Suppressor macrophage treated with lipopolysaccharide for 1 hour (primary cell): ENCODE data around the gene RASIP1.
"Not testable (repeated sequence)": the region's sequence is repeated elsewhere in the genome, so short reads cannot be mapped to it uniquely, and the experiment has no call there.

Experiments used
- DNase-seq, 3 donors: peaks; one replicate each; pipeline ENCODE4 v3.0.0-alpha.2; 2020 to 2022

The RASIP1 gene, protein sequence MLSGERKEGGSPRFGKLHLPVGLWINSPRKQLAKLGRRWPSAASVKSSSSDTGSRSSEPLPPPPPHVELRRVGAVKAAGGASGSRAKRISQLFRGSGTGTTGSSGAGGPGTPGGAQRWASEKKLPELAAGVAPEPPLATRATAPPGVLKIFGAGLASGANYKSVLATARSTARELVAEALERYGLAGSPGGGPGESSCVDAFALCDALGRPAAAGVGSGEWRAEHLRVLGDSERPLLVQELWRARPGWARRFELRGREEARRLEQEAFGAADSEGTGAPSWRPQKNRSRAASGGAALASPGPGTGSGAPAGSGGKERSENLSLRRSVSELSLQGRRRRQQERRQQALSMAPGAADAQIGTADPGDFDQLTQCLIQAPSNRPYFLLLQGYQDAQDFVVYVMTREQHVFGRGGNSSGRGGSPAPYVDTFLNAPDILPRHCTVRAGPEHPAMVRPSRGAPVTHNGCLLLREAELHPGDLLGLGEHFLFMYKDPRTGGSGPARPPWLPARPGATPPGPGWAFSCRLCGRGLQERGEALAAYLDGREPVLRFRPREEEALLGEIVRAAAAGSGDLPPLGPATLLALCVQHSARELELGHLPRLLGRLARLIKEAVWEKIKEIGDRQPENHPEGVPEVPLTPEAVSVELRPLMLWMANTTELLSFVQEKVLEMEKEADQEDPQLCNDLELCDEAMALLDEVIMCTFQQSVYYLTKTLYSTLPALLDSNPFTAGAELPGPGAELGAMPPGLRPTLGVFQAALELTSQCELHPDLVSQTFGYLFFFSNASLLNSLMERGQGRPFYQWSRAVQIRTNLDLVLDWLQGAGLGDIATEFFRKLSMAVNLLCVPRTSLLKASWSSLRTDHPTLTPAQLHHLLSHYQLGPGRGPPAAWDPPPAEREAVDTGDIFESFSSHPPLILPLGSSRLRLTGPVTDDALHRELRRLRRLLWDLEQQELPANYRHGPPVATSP

DNA sequence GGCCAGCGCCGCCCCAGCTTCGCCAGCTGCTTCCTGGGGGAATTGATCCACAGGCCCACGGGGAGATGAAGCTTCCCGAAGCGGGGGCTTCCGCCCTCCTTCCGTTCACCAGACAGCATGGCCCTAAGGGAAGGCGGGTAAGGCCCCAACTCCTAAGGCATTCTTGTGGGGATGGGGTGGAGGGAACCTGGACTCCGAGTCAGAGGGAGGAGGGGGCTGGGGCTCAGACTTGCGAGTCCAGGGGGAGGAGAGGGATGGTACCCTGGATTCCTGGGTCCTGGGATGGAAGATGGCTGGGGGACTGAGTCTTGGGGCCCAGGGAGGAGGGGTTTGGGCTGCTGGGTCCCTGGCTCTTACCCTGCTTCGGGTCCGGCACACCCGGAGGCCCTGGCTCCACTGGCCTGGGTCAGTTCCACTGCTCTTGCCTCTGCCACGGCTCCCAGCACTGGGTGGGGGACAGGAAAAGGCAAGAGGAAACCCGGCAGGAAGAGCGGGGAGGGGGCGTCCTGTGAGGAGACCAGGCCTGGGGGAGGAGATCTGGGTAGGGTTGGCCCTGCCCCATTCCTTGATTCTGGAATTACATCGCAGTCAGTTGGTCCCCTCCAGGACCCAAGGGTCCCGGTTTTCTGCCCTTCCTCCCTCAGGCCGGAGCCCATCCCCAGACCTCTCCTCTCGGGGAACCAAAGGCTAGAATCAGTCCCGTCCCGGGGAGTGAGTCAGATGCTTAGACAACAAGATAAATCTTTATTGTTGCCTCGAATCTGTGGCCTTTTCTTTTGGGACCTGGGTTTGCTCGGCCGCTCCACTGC, at the start of gene RASIP1:
TSS of gene RASIP1 (minus strand) at position 447 of the 809 bp plus-strand sequence. CDS start at position 119, 328 bp downstream.
- DNase-seq: no peak

DNA sequence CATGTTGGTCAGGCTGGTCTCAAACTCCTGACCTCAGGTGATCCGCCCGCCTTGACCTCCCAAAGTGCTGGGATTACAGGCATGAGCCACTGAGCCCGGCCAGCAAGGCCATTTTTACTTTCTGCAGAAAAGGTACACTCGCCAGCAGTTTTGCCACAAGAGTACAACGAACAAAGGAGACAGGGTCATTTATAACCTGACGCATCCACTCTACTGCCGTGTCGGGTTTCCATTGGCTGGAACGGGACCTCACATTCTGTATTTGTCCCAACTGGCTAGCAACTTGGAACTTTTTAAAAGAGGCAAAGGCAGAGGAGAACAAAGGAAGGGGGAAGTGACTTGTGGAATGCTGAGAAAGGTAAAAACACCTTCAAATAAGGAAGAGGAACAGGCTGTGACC, 46.9 kb upstream of the RASIP1 start:
- not testable (repeated sequence) for DNase-seq

DNA sequence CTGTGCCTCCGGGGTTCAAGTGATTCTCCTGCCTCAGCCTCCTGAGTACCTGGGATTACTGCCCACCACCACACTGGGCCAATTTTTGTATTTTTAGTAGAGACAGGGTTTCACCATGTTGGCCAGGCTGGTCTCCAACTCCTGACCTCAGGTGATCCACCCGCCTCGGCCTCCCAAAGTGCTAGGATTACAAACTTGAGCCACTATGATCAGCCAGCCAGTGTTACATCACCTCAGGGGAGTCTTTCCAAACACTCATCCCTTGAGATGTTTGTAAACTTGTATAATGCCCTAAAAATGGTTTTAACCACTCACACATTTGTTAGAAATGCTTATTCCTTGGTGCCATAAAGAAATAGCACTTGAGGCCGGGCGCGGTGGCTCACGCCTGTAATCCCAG, 46.0 kb upstream of the RASIP1 start:
- DNase-seq: not testable (repeated sequence)

DNA sequence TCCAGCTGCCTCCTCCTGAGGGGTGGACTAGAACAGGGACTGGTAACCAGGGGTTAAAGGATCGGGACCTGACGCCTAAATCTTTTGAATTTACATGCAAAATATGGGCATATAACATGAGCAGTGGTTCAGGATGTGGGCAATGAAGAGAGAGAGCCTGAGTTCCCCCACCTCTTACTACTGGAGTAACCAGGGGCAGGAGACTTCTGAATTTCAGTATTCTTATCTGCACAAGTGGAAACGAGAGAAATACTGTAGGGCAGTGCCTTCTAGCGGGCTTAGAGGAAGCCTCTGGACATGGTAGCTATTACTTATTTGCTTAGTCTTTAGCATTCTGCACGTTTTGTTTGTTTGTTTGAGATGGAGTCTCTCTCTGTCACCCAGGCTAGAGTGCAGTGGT, 44.1 kb upstream of the RASIP1 start:
- no peak for DNase-seq

DNA sequence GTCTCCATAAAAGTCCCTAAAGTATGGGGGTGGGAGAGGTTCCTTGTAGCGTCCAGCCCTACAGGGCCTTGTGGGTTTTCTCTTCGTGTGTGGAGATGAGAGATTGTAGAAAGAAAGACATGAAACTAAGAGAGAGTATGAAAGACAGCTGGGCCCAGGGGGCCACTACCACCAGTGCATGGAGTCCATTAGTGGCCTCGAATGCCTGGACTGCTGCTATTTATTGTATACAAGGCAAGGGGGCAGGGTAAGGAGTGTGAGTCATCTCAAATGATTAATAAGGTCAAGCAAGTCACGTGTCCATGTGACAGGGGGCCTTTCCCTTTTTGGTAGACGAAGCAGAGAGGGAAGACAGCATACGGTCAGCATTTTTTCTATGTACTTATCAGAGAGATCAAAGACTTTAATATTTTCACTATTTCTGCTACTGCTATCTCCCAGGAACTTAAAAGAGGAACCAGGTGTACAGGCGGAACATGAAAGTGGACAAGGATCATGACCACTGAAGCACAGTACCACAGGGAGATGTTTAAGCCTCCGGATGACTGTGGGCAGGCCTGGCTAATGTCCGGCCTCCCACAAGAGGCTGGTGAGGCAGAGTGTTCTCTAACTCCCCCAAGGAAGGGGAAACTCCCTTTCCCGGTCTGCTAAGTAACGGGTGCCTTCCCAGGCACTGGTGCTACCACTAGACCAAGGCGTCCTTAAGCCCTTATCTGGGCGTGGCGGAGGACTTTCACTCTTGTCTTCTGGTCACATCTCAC, 40.4 kb upstream of the RASIP1 start:
- peak; percentile 90 to 92 (median 91) for DNase-seq

DNA sequence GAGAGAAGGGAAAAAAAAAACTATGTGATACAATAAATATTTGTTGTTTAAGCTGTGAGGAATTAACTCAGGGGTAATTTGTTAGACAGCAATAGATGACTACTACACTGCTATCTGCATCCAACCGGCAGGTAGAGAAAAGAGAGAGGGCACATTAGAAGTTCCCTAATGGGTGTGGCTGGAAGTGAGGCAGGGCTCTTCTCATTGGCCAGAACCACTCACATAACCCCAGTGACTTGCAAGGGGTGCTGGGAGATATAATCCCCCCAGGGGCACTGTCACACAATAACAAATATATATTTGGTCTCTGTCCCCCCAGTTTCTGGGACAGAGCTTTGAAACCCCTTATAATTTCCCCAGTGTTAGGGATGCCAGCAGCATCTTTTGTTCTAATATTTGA, 39.2 kb upstream of the RASIP1 start:
- DNase-seq: no peak

DNA sequence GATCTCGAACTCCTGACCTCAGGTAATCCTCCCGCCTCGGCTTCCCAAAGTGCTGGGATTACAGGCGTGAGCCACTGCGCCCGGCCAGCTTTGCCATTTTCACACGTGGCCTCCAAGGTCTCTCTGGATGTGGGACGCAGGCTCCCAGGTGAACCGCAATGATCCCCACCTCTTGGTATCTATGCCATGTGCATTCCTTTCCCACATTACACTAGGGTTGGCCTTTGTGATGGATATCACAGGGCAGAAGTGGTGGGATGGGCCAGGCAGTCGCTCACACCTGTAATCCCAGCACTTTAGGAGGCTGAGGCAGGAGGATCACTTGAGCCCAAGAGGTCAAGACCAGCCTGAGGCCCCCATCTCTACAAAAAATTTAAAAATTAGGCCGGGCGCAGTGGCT, 37.3 kb upstream of the RASIP1 start:
- no peak for DNase-seq

DNA sequence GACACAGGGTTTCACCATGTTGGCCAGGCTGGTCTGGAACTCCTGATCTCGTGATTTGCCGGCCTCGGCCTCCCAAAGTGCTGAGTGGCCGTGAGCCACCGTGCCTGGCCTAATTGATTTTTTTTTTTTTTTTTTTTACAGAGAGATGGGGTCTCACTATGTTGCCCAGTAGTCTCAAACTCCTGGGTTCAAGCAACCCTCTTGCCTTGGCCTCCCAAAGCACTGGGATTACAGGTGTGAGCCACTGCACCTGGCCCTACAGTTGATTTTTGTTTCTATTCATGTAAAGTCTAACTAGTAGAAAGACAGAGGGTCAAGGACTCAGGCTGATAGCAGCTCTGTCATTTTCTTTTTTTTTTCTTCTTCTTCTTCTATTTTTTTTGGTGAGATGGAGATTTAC, 36.7 kb upstream of the RASIP1 start:
- DNase-seq: no peak

DNA sequence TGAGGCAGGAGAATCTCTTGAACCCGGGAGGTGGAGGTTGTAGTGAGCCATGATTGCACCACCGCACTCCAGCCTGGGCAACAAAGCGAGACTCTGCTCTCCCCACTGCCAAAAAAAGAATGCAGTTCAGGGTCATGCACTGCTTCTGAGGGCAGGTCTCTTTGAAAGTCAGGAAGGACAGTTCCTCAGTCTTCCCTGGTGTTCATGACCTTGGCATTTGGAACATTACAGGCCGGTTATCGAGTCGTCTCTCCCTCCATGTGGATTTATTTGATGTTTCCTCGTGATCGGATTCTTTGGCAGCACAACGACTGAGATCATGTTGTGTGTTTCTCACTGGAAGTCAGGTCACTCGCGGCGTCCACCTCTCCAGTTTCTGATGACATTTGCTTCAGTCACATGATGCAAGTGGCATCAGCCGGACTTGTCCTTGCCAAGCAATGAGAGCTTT, 32.1 kb upstream of the RASIP1 start:
- no peak for DNase-seq

DNA sequence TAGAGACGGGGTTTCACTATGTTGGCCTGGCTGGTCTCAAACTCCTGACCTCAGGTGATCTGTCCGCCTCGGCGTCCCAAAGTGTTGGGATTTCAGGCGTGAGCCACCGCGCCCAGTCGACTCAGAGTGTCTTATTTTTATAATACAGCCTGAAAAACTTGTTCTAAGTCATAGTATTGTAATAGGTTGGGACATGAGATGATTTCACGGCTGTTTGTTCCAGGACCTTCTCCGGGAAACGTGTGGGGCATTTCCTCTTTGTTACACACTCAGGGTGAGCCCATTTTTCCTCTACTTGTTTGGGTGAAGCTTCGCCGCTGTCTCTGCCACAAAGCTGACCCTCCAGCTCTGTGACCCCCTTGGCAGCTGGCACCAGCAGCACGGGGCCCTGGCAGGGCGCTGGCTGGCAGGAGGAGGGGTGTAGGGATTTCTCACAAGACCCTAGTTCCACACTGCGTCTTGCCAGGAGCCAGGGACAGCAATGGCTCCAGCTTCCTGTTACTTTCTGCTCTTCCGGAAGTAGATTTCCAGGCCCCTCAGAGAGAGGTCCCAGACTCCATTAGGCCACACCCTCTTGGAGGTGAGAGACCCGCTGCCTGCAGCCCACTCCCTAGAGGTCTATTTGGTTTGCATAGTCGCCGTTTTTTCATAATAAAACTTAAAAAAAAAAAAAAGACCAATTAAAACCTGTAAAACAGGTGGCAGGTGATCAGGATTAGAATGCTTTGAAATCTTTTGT, 30.5 kb upstream of the RASIP1 start:
- DNase-seq: no peak

DNA sequence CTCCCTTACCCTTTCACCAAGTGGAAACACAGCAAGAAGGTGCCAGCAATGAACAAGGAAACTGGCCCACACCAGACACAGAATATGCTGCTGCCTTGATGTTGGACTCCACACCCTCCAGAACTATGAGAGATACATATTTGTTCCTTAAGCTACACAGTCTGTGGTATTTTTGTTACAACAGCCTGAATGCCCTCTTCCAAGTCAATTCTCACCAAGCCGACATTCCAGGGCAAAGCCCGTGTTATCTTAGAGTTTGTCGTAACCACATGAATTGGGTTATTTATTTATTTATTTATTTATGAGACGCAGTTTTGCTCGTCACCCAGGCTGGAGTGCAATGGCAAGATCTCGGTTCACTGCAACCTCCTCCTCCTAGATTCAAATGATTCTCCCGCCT, 29.9 kb upstream of the RASIP1 start:
- DNase-seq: no peak

DNA sequence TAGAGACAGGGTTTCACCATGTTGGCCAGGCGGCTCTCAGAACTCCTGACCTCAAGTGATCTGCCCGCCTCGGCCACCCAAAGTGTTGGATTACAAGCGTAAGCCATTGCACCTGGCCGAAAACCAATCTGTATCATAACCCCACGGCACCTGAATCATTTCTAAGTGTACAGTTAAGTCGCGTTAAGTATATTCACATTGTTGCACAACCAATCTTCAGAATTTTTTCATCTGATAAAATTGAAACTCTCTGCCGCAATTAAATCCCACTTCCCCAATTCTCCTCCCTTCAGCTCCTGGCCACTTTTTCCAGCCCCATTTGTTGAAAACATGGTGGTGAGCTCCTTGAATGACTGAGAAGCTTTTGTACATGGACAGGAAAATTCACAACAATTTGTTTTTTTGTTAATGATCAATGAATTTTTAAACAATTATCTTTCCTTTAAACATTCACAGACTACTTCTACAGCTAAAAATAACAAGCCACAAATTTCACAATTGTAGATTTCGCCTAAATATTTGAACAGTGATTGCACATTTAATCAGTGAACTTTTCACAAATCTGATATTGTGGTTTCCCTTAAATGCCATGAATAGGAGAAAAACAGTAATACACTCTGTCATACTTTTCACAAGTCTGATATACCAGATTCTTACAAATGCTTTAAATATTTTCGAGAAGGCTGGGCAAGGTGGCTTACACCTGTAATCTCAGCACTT, 28.7 kb upstream of the RASIP1 start:
- peak; percentile 31 to 55 (median 54) for DNase-seq

DNA sequence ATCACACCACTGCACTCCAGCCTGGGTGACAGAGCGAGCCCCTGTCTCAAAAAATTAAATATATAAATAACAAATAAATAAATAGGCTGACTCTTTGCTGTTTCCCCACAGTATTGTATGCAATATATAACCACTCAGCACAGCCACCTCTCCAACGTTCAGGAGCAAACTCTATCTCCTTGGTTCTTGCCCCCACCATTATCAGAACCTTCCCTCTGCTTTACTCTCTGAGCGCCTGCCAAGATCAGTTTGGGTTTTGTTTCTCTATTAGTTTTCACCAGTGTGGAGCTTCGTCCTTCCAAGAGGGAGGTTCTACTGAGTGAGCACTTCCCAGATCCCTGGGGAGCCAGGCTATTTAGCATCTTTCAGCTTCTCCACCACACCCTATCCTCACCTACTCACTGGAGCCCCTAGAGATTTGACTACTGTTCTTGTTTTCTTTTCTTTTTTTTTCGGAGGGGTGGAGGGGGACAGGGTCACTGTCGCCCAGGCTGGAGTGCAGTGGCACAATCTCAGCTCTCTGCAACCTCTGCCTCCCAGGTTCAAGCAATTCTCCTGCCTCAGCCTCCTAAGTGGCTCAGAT, 27.9 kb upstream of the RASIP1 start:
- not testable (repeated sequence) for DNase-seq

DNA sequence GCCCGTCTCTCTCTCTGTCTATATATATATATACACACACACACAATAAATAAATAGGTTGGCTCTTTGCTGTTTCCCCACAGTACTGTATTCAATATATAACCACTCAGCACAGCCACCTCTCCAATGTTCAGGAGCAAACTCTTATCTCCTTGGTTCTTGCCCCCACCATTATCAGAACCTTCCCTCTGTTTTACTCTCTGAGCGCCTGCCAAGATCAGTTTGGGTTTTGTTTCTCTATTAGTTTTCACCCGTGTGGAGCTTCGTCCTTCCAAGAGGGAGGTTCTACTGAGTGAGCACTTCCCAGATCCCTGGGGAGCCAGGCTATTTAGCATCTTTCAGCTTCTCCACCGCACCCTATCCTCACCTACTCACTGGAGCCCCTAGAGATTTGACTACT, 25.4 kb upstream of the RASIP1 start:
- not testable (repeated sequence) for DNase-seq

DNA sequence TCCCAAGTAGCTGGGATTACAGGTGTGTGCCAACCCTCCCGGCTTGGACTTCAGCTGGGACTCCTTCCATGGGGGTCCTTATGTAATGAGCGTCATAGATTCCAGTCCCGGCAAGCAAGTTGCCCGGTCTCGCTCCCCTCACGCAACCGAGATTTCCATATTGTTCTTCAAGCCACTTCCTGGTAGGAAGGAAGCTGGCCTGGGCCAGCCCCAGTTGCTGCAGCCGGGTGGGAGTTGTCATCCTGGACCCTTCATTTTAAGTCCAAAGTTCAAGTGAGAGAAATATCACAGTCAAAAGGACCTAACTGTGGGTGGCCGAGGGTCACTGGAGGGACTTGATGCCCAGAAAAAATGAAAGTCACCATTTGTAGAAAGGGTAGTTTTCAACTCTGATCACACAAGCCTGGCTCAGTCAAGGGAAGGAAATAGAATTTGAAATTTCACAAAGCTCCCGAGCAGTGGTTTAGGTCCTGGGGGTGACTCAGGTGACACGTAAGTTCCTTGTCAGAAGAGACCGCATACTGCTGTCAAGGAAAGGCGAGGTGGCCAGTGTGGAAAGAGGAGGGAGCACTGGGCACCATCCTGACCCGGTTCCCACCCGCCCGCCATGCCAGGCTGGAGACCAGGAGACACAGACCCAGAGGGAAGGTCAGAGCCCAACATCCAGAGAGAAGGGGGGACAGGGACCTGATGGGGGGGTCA, 20.2 kb upstream of the RASIP1 start:
- peak; percentile 19 to 54 (median 44) for DNase-seq

DNA sequence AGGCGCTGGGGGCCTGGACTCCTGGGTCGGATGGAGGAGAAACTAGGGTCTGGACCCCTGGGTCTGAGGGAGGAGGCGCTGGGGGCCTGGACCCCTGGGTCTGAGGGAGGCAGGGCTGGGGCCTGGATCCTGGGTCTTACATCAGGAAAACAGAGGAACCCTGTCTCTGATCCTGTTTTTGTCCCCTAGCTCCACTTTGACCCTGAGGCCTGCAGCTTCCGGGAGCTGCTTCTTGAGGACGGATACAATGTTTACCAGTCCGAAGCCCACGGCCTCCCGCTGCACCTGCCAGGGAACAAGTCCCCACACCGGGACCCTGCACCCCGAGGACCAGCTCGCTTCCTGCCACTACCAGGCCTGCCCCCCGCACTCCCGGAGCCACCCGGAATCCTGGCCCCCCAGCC, 17.3 kb upstream of the RASIP1 start:
- no peak for DNase-seq

DNA sequence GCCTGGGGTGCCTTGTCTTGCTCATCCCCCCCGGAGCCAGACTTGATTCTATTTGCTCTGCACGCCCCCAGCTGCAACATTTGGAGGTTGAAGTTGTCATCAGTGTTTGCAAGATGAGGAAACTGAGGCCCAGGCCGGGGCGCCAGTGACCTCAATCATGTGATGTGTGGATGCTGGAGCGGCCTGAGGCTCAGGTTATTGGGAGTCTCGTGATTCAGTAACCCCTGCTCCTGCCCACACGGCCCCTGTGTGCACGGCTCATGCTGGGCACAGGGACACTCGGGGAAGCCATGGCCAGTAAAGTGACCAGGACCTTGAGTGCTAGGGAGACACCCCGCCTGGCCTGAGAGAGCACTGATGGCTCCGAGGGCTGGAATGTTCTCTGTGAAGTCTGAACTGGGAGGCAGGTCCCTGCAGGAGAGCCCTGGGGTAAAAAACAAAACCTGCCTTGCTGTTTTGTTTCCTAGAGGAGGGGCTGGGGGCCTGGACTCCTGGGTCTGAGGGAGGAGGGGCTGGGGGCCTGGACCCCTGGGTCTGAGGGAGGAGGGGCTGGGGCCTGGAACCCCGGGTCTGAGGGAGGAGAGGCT, 16.8 kb upstream of the RASIP1 start:
- no peak for DNase-seq

DNA sequence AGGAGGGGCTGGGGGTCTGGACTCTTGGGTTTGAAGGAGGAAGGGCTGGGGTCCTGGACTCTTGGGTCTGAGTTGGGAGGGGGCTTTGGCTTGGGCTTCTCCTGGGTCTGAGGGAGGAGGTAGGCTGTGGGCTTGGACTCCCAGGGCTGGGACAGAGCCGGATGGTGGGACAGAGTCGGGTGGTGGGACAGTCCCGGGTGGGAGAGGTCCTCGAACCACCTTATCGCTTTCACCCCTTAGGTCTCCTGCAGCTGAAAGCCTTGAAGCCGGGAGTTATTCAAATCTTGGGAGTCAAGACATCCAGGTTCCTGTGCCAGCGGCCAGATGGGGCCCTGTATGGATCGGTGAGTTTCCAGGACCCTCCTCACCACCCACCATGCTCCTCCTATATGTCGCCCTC, 16.3 kb upstream of the RASIP1 start:
- no peak for DNase-seq

DNA sequence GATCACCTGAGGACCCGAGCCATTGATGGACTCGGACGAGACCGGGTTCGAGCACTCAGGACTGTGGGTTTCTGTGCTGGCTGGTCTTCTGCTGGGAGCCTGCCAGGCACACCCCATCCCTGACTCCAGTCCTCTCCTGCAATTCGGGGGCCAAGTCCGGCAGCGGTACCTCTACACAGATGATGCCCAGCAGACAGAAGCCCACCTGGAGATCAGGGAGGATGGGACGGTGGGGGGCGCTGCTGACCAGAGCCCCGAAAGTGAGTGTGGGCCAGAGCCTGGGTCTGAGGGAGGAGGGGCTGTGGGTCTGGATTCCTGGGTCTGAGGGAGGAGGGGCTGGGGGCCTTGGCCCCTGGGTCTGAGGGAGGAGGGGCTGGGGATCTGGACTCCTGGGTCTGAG, 15.8 kb upstream of the RASIP1 start:
- no peak for DNase-seq
